GM15510 (cell line): ENCODE data around the gene AGER.
A peak's percentile ranks its signal among the peaks of the same experiment; 100 is the strongest.

Source experiments
- POLR2A ChIP-seq: IDR thresholded peaks from 3 replicates; pipeline ENCODE4 v1.6.1; 2011; ENCODE audit warnings: borderline replicate concordance; ENCODE audit not compliant: insufficient read length; ENCODE audit errors: extremely low read depth

Gene AGER

DNA sequence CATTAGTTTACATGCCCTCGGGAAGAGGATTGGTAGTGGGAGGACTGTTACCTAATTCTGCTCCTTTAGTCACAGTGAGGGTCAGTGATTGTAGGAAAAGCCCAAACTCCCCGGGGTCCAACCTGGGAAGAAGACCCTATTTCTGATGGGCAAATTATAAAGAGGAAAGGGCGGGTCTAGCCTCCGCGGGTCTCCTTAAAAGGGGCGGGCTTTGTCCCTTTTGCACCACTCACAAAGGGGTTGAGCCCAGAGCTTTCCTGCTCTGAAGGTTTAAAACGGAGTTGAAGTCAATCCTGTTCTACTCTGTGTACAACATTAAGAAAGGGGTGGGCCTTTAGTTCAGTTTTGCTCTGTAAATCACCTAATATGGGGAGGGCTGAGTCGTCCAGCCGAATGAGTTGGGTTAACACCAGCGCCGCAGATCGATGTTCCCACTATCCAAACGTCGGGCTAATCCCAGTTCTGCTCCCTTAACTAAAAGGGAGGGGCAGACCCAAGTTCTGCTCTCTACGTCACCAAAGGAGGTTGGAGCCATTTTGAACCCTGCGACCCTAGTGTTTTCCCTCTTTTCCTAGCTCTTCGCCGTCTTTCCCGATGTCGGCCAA is 6.8 kb downstream of the AGER start:
- TF ChIP-seq POLR2A = no peak

DNA sequence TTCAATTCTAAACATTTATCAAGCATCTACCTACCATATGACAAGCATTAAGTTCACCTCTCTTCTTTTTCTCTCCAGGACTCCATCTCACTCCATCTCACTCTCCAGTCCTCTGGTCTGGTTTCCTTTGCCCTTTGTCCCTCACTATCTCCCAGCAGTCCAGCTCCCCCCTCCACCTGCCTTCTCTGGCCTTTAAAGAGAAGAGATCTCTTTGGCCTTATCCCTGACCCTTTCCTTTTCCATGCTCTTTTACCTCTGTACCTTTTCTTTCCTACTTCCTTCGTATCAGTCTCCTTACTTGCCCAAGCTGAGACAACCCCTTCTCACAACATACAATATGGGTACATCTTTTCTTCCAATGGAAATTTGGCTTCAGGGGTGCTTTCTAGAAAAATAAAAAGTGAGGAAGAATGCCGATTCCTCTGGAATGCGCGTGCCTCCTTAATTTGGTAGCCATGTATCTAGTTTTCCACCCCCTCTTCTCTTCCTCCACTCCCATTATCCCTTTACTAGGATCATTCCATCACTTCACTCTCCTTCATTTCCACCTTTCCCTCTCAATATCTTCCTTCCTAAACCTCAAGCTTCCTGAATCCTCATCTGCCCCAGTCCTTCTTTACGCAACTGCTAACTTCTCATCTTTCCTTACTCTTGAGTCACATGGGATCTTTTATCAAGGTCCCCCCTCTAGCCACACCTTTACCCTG is 7.4 kb downstream of the AGER start:
- no peak for TF ChIP-seq POLR2A

DNA sequence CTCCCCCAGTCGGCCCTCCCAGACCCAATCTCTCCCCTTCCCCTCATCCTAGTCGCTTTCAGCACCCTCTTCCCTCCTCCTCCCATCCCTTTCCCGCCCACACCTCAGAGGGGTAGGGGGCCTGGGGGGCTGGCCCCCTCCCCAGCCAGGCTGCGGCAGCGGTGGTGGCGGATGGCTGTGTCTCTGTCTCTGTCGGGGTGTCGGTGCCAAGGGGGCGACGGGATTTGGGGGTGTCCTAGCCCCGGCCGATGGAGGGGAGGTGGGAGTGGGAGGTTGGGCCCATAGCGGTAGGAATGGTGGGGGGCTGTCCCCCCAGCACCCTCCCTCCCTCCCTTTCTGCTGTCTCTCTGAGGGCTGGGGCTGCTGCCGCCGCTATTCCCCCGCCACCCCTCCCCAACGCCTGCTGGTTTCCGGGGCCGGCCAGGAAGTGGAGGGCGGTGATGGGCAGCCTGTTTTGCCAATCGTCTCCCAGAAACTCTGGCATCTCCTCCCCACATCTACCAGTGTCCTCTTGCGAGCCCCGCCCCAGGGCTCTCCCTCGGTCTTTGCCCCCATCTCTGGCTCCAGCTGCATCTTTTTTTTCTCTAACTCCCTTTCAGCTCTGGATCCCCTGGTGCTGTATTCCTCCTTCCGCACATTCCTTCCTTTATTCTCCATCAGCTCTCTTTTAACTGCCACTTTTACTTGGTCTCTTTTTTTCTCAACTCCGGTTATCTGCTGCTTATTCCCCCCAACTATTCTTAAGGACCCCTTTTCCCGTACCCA is 8.2 kb downstream of the AGER start, which contains the start of gene AGPAT1:
Gene AGPAT1, minus strand, starts transcription at position 374 of the 765 bp plus-strand sequence. CDS start 4,588 bp downstream, outside the sequence.
- TF ChIP-seq POLR2A = peak; percentile 72

DNA sequence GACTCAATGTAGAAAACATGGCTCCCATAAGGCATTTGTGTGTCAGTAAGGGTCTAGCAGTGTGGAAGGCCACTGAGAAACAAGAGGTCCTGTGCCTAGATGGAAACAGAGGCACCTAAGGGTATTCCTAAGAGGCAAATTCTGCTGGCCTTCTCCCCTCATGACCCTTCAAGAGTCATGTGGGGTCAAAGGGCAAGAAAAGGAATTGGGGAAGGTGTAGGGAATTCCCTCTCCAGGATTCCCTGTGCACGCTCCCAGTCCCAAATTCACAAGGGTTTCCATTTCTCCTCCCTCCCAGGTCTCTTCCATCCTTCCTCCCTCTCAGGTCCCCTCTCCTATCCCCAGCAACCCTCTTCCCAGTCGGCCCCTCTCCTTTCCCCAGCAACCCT is 8.7 kb downstream of the AGER start:
- no peak for TF ChIP-seq POLR2A

DNA sequence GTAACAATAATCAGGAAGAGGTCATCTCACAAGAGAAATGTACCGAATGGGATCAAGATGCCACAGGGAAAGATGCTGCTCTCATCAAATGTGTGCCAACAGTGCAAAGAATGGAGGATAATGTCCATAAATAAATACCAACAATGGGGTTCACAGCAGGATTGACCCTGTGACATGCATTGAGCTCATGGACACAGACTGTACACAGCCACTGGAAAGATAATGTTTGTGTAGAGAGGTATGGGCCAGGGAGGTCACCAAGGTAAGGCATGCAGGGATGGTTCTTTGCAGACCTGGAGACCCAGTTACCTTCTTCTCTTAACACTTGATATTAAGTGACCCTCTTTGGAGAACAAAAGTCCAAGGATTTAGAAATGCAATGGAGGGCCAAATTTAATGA is 9.6 kb downstream of the AGER start:
- no peak for TF ChIP-seq POLR2A

DNA sequence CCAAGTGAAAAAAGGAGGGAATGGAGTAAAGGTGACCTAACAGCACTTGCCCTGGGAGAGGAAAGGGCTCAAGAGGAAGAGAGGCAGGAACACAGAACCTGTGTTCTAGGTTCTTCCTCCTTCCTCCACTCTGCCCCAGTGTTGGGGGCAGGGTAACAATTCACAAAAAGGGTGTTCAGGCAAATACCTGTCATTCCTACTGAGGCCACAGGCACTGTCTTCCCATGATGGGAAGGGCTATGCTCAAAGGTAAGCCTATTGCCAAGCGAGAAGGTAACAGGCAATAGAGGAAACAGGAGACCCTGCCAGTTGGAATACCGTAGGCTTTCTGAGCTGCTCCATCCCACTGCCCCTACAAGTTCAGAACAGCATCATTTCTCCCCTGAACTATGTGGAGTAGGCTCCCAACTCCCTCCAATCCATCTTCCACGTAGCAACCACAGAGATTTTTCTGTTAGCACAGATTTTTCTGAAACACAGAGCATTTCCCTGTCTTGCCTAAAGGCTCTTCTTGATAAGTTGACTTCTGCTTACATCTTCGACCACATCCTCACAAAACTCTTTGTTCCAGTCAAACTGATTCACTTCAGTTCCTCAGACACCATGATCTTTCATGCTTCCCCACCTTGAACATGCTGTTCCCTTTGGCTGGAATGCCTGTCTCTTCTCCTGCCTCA is 10.9 kb downstream of the AGER start:
- TF ChIP-seq POLR2A = no peak

DNA sequence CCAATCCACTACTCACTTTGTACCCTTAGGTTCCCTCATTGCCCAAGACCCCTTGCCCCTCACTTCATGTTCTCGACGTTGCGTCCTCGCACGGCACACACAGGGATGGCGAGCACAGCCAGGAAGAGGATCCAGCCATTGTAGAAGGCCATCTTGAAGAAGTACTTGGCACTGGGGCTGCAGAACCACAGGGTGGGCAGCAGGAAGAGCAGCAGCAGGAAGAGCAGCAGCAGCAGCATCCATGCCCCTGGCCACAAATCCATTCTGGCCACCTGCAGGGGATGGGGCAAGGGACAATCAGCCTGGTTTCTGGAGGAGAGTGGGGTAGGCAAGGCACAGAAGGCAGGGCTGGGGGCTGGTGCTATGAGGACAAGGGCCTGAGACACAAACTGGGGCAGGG is 12.8 kb downstream of the AGER start:
- no peak for TF ChIP-seq POLR2A

DNA sequence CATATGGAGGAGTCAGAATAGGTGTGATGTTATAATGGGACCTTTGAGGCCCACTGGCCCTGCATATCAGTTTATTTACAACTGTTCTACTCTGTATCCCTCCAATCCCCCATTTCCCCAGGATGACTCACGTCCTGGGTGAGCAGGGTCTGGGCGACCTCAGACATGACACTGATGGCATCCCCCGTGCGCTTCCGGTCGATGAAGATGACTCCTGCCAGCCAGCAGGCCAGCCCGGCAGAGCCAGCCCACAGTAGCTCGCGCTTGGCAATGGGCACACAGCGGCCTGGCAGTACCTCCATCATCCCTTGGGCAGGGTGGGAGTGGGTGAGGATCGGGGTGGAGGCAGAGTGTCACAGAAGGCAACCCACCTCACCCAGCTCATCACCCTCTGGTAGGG is 13.8 kb downstream of the AGER start:
- no peak for TF ChIP-seq POLR2A

DNA sequence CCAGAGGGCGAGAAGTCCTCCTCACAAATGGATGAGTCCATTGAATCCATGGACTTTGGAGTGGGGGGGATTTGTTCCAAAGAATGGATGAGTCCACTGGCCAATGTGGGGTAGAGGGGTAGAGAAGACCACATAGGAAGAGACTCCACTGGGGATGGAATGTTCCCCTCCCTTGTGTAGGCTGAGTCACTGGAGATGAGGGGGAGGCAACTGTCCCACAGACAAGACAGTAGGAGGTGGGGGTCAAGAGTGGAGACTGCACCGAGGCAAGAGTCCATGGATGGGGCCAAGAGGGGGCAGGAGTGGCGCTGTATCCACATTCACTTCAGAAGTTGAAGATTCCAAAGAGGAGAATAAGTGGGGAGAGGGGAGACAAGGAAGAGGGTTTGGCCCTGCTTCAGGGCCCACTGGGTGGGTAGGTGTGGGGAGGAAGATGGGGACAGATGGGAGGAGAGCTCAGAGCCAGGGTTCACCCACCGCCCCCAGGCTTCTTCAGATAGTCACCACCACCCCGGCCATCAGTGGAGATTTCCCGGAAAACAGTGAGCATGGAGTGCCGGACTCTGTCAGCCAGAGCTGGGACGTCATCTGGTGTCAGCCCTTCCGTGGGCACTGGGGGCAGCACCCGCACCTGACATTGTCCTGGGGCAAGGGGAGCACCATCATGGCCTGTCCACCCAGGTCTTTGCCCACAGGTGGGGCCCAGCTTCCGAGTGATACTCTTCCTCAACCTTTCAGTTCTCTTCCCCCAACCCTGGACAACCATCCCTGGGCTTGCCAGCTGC is 15.1 kb downstream of the AGER start:
- no peak for TF ChIP-seq POLR2A

DNA sequence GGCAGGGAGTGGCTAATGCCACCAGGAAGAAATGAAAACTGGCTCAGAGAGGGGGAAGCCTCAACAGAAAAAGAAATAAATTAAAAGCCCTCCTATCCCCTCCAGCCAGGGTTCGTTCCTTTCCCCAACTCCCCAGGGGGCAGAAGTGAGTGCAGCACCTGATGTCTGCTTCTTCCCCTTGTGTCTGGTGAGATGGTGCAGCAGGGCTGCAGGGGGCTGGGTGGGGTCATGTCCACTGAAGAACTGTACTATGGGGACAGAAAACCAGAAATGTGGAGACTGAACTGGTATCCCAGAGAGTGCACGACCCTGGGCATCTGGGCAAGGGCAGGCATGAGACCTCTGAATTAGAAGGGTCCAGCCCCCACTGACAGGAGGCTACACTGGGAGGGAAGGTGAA is 15.7 kb downstream of the AGER start:
- no peak for TF ChIP-seq POLR2A

DNA sequence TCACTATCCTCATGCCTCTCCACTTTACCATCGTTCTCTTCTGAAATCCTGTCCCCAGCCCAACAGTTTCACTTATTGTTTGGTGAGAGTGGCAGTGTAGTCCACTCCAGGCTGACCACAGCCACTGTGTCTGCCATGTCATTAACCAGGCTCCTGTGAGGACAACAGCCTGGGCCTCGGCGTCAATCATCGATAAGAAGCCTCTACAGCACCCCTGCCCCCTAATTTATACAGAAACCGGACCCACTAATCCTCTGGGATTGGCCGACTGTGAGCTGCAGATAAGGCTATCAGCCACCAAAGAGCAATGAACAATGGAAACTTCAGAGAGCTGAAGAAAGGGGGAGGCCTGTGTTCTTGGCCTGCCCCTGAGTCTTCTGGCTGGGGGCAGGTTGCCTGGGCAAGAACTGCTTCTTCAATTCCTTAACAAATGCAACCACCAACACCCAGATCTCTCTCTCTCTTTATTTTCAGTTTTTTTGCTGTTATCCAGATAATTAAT is 16.2 kb downstream of the AGER start:
- no peak for TF ChIP-seq POLR2A

DNA sequence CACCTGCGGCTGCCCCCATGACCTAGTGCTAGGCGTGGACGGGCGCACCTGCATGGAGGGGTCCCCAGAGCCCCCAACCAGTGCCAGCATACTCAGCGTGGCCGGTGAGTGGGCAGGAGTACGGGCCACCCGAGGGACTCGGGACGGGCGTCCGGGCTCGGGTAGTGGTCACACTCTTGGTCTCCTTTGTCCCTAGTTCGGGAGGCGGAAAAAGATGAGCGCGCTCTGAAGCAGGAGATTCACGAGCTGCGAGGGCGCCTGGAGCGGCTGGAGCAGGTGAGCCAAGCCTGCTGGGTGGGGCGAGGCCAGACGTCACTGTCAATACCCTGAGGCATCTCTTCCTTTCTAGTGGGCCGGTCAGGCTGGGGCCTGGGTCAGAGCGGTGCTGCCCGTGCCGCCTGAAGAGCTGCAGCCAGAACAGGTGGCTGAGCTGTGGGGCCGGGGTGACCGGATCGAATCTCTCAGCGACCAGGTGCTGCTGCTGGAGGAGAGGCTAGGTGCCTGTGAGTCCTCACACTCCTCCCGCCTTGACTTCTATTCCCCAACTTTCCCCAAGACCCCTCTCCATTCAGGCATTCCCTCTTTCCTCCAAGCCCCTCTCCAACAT is 16.8 kb downstream of the AGER start:
- TF ChIP-seq POLR2A = no peak

DNA sequence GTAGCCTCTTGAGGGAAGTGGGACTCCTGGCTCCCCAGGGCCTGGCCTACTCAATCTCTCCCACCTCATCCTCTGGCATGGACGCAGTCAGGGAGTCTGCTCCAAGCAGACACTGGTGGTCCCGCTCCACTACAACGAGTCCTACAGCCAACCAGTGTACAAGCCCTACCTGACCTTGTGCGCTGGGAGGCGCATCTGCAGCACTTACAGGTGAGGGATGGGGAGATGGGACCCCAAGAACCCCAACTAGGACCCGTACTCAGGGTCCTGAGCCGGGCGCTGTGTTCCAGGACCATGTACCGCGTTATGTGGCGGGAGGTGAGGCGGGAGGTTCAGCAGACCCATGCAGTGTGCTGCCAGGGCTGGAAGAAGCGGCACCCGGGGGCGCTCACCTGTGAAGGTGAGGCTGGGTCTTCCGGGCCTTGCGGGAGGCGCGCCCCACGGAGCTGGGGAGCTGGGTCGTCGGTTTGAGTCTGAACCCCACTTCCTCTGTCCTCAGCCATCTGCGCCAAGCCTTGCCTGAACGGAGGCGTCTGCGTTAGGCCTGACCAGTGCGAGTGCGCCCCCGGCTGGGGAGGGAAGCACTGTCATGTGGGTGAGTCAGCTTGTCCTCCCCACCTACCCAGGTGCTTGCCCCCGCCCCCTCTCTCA is 17.5 kb downstream of the AGER start:
- TF ChIP-seq POLR2A = no peak
